IPS DF 19.7 (cell line): ENCODE measurements around the gene HSPB6.
"Not testable (repeated sequence)": the region's sequence is repeated elsewhere in the genome, so short reads cannot be mapped to it uniquely, and the experiment has no call there.

ENCODE experiments used
- DNase-seq: peaks from one replicate; pipeline ENCODE4 v3.0.0-alpha.2; 2013; ENCODE audit warnings: low read depth, low spot score

HSPB6 gene, protein sequence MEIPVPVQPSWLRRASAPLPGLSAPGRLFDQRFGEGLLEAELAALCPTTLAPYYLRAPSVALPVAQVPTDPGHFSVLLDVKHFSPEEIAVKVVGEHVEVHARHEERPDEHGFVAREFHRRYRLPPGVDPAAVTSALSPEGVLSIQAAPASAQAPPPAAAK

DNA sequence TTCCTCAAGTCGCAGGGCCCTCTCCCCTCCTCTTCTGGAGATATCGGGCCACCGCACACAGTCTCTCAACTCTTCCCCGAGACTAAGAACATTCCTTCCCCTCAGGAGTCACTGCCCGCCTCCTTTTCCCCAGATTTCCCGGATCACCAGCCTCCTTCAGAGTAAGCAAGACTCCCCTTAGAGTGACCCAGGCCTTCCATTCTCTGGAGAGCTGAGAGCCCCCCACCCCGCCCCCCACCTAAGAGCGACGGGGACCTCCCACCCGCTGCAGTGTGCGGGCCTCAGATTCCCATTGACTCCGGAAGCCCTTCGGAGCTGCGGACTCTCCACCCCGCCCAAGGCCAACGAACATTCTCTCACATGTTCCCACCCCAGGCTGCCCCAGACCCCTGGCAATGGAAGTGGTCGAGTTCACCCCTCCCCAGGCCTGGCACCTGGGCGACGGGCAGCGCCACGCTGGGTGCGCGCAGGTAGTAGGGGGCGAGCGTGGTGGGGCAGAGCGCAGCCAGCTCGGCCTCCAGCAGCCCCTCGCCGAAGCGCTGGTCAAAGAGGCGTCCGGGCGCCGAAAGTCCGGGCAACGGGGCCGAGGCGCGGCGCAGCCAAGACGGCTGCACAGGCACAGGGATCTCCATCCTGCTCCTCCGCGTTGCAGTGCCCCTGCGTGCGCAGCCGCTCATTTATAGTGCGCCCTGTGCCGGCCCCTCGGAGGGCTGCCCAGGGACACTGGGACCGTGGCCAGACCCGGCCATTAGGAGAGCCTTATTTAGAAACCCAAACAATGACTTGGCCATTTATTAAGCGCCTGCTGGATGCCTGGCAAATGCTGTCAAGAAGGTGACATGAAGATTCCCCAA lies at the start of gene HSPB6:
TSS of gene HSPB6 (minus strand) at position 653 of the 854 bp plus-strand sequence. CDS start at position 632, 21 bp downstream.
- no peak for DNase-seq

DNA sequence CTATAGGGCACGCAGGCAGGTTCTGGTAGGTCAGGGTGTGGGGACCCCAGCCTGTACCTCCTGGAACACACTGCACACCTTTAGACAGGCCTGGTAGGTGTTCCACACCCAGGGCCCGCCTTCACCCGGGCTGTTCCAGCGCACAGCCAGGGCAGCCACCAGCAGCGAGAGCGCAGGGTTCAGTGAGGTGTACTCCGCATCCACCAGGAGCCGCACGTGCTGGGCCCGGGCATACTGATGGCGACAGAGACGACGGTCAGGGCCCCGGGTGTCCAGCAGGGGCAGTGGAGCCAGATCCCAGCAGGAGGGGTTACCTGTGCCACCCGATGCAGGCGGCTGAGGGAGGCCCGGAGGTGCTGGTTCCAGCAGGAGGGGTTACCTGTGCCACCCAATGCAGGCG lies 49.8 kb upstream of the HSPB6 start:
- DNase-seq: no peak

- DNase-seq: no peak
These were observed 48.8 kb upstream of the HSPB6 start for GRCh38 chr19:35805526-35806102.

GRCh38 chr19:35801828-35802227 lies 45.0 kb upstream of the HSPB6 start:
- DNase-seq: no peak

DNA sequence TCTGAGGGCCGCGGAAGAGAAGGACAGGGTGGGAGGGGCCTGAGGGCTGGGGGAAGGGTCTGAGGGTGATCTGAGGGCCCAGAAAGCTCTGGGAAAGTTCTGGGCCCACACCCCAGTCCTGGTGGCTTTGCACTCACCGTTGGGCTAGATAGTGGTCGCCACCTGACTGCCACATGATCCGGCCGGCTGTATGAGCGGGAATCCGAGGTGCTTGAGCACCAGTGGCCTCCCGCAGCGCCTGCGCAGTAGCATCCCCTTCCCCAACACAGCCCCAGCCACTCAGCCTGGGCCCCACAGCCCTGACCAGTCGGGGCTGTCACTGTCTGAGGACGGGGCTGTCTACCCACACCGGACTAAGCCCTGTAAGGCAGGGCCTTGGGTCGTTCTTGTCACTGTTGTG lies 40.8 kb upstream of the HSPB6 start:
- no peak for DNase-seq

DNA sequence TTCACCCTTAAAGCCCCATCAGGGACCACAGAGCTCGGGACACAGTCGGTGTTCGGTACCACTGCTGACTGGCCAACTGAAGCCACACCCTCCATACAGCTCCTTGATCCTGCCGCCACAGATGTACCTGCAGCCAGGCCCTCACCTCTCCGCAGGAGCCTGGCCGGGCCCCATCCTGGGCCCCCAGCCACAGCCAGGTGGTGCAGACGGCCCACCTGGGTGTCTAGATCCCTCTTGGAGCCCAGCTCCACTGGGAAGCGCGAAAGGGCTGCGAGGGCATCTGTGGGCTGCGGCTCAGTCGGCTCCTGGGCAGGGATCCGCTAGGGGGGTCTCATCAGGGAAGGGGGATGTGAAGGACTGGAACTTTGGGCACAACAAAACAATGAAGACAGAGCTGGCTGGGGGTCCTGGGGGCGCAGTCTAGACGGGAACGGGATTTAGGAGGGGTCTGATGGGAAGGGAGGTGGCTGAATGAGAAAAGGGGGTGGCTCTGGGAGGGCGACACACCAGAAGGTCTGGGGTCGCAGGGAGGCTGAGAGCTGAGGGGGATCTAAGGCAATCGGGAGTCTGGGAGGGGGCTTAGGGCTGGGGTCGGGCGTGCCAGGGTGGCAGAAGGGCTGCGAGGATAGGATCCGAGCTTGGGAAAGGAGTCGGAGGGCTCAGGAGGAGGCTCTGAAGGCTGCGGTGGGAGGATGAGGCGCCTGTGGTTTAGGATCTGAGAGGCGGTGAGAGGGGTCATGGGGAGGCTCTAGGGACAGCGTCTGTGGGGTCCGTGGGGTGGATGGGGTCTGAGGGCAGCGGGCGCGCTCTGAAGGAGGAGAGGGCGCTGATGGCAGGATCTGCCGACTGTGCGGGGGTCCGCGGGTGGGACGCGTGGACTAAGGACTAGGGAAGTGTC lies 40.1 kb upstream of the HSPB6 start:
- DNase-seq: no peak

- DNase-seq: not testable (repeated sequence)
These were observed 38.7 kb upstream of the HSPB6 start for GRCh38 chr19:35795564-35795963.

DNA sequence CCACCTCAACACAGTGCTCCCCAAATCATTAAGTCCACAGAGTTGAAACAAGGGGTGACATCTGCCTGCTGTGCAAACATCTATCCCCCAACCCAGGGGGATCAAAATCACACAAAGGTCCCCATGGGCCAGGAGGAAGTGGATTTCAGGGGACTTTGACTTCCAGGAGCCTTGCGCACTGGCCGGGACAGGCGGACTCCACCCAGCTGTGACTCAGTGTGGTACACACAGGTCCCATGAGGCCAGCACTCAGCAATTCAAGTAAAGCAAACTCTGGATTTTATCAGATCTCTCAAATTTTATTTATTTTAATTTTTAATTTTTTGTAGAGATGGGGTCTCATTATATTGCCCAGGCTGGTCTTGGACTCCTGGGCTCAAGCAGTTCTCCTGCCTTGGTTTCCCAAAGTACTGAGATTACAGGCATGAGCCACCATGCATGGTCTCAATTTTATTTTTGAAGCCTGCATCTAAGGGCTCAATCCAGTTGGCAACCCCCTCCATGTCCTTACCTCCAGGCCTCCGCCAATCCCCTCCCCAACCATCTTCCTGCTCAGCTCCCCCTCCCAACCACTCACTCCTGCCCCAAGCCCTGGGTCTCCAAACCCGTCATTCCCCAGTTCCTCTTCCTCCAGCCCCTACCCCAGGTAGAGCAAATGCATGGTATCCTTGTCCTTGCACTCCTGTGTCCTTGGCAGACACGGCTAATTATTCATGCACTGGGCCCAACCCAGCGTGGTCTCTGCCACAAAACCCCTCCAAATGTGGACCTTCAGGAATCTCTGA lies 36.7 kb upstream of the HSPB6 start:
- DNase-seq: no peak

- no peak for DNase-seq
These were observed 36.1 kb upstream of the HSPB6 start for GRCh38 chr19:35792888-35793287.

DNA sequence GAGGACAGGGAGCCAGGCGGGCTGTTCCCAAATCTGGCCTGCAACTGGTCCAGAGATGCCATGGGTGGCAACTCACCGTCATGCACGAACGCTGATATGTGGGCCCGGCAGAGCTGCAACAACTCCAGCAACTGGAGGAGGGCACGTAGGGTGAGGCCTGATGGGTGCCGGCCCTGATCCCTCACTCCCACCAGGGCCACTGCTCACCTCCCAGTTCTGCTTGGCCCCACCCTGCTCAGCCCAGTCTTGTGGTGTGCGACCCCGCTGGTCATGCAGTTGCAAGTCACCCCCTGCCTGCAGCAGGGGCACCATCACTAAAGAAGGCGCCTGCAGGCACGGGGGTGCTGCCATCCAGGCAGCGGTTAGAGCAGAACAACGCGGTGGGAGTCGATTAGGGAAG lies 35.5 kb upstream of the HSPB6 start:
- DNase-seq: no peak

DNA sequence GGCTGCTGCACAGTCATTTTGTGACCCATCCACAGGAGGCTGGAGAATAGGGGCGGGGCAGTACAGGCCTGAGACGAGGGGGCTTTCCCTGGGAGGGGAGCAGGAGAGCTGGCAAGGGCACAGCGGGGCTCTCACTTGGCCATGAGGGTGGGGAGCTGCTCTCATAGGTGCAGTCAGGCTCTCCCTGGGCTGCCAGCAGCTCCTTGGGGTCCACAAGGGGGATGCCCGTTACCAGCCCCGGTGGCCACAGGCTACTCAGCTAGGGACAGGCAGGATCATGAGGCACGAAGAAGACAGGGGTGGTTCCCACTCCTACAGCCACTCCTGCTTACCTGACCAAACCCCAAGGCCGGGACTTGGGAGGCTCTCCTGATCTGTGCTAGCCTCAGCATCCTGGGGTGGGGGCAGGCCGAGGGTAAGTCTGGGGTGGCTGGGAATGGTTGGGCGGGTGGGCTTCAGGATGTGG lies 35.0 kb upstream of the HSPB6 start:
- no peak for DNase-seq

GRCh38 chr19:35790981-35791813 lies 34.4 kb upstream of the HSPB6 start:
- DNase-seq: no peak

- no peak for DNase-seq
These were observed 33.4 kb upstream of the HSPB6 start for GRCh38 chr19:35789978-35790944.

DNA sequence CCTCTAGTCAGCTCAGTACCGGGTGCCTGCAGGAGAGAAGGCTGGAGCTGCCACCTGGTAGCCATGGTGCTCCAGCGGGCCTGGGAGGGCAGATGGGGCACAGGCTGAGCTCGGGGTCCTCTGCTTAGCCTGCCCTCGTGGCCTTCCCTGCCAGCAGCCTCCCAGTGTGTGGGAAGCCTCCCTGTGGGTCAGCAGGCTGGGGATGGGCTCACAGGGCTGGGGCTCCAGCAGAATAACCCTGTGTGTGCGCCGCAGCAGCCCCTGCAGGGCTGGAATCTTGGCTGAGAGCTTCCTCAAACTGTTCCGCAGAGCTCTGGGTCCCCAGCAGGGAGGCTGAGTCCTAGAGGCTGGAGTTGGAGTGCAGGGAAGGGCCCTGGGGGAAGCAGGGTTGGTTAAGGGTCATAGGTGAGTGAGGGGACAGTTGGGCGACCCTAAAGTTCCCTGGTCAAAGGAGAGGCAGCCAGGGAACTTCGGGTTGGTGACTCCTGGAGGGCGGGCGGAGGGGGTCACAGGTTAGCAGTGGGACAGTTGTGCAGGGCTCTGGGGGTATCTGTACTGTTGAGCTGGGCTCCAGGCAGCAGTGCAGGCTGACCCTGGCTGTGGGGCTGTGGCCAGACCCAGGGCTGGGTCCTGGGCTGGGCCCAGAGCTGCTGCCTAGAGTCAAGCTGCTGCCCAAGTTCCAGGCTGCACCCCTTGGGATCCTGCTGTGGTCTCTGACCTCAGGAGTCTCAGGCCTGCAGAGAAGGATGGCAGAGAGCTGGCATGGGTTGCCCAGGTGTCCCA lies 32.6 kb upstream of the HSPB6 start:
- DNase-seq: no peak

GRCh38 chr19:35788205-35788960 lies 31.6 kb upstream of the HSPB6 start:
- no peak for DNase-seq

DNA sequence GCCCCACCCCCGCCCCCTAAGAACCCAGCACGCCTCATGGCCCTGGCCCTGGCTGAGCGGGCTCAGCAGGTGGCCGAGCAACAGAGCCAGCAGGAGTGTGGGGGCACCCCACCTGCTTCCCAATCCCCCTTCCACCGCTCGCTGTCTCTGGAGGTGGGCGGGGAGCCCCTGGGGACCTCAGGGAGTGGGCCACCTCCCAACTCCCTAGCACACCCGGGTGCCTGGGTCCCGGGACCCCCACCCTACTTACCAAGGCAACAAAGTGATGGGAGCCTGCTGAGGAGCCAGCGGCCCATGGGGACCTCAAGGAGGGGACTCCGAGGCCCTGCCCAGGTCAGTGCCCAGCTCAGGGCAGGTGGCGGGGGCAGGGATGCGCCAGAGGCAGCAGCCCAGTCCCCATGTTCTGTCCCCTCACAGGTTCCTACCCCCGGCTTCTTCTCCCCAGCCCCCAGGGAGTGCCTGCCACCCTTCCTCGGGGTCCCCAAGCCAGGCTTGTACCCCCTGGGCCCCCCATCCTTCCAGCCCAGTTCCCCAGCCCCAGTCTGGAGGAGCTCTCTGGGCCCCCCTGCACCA lies 30.5 kb upstream of the HSPB6 start:
- no peak for DNase-seq
